ENCODE data around the gene PHYKPL.
A peak's percentile ranks its signal among the peaks of the same experiment; 100 is the strongest.

PHYKPL gene

GRCh38 chr5:178227138-178227659, 5.4 kb downstream of the PHYKPL start:
- H3K4me3 Mint-ChIP-seq = no peak overlapping the region
- peaks cover 55% of the 10 kb centered on the region for H3K4me1 Mint-ChIP-seq (ENCODE audit: low read depth)

GRCh38 chr5:178225174-178225573, 7.4 kb downstream of the PHYKPL start:
- Mint-ChIP-seq H3K27ac (no peak overlapping the region), H3K4me1 (ENCODE audit: low read depth) (peaks cover 55% of the 10 kb centered on the region), H3K4me3 (no peak overlapping the region), H3K9me3 (ENCODE audit: low read depth) (no peaks in the 10 kb centered on the region), H3K36me3 (peaks cover 11% of the 10 kb centered on the region), H3K27me3 (no peaks in the 10 kb centered on the region)

More at GRCh38 chr5:178227138-178227659, 5.4 kb downstream of the PHYKPL start:
- H3K36me3 Mint-ChIP-seq = peaks cover 16% of the 10 kb centered on the region
- peak overlapping the region; percentile 68 for H3K27ac Mint-ChIP-seq
- H3K27me3 Mint-ChIP-seq = no peaks in the 10 kb centered on the region
- no peaks in the 10 kb centered on the region for H3K9me3 Mint-ChIP-seq (ENCODE audit: low read depth)

GRCh38 chr5:178224403-178224802, 8.2 kb downstream of the PHYKPL start:
- Mint-ChIP-seq H3K27me3 (no peaks in the 10 kb centered on the region), H3K4me1 (ENCODE audit: low read depth) (peaks cover 50% of the 10 kb centered on the region), H3K27ac (no peak overlapping the region), H3K4me3 (no peak overlapping the region), H3K36me3 (peaks cover 13% of the 10 kb centered on the region), H3K9me3 (ENCODE audit: low read depth) (no peaks in the 10 kb centered on the region)

GRCh38 chr5:178223828-178224335, 8.7 kb downstream of the PHYKPL start:
- peaks cover 11% of the 10 kb centered on the region for H3K36me3 Mint-ChIP-seq
- H3K9me3 Mint-ChIP-seq (ENCODE audit: low read depth) = no peaks in the 10 kb centered on the region
- H3K27me3 Mint-ChIP-seq = no peaks in the 10 kb centered on the region
- no peak overlapping the region for H3K27ac Mint-ChIP-seq
- peaks cover 47% of the 10 kb centered on the region for H3K4me1 Mint-ChIP-seq (ENCODE audit: low read depth)
- H3K4me3 Mint-ChIP-seq = no peak overlapping the region

- Mint-ChIP-seq H3K4me3 (no peak overlapping the region), H3K27ac (peak overlapping the region; percentile 61), H3K36me3 (peaks cover 11% of the 10 kb centered on the region), H3K27me3 (no peaks in the 10 kb centered on the region), H3K9me3 (ENCODE audit: low read depth) (no peaks in the 10 kb centered on the region), H3K4me1 (ENCODE audit: low read depth) (peaks cover 45% of the 10 kb centered on the region)
Measured at GRCh38 chr5:178223196-178223773, 9.3 kb downstream of the PHYKPL start.

- Mint-ChIP-seq H3K4me3 (no peak overlapping the region), H3K9me3 (ENCODE audit: low read depth) (no peaks in the 10 kb centered on the region), H3K36me3 (peaks cover 6% of the 10 kb centered on the region), H3K27me3 (no peaks in the 10 kb centered on the region), H3K4me1 (ENCODE audit: low read depth) (peaks cover 36% of the 10 kb centered on the region), H3K27ac (no peak overlapping the region)
Measured at GRCh38 chr5:178222292-178222691, 10.3 kb downstream of the PHYKPL start.

- H3K36me3 Mint-ChIP-seq = peaks cover 6% of the 10 kb centered on the region
- H3K9me3 Mint-ChIP-seq (ENCODE audit: low read depth) = no peaks in the 10 kb centered on the region
- no peak overlapping the region for H3K4me3 Mint-ChIP-seq
- H3K27me3 Mint-ChIP-seq = no peaks in the 10 kb centered on the region
- peaks cover 32% of the 10 kb centered on the region for H3K4me1 Mint-ChIP-seq (ENCODE audit: low read depth)
- H3K27ac Mint-ChIP-seq = peak overlapping the region; percentile 62
Measured at GRCh38 chr5:178221853-178222252, 10.7 kb downstream of the PHYKPL start.

- Mint-ChIP-seq H3K27ac (peak overlapping the region; percentile 62), H3K4me3 (no peak overlapping the region), H3K27me3 (no peaks in the 10 kb centered on the region), H3K36me3 (peaks cover 8% of the 10 kb centered on the region), H3K4me1 (ENCODE audit: low read depth) (peaks cover 29% of the 10 kb centered on the region), H3K9me3 (ENCODE audit: low read depth) (no peaks in the 10 kb centered on the region)
Measured at GRCh38 chr5:178221282-178221681, 11.3 kb downstream of the PHYKPL start.

- Mint-ChIP-seq H3K27ac (peak overlapping the region; percentile 12), H3K27me3 (no peaks in the 10 kb centered on the region), H3K4me1 (ENCODE audit: low read depth) (peaks cover 33% of the 10 kb centered on the region), H3K9me3 (ENCODE audit: low read depth) (no peaks in the 10 kb centered on the region), H3K36me3 (peaks cover 9% of the 10 kb centered on the region), H3K4me3 (no peak overlapping the region)
Measured at GRCh38 chr5:178218827-178219226, 13.8 kb downstream of the PHYKPL start.

- Mint-ChIP-seq H3K36me3 (peaks cover 9% of the 10 kb centered on the region), H3K27ac (peak overlapping the region; percentile 12), H3K9me3 (ENCODE audit: low read depth) (no peaks in the 10 kb centered on the region), H3K4me1 (ENCODE audit: low read depth) (peaks cover 33% of the 10 kb centered on the region), H3K4me3 (no peak overlapping the region), H3K27me3 (no peaks in the 10 kb centered on the region)
Measured at GRCh38 chr5:178218237-178218776, 14.3 kb downstream of the PHYKPL start.

GRCh38 chr5:178216779-178217178, 15.8 kb downstream of the PHYKPL start:
- Mint-ChIP-seq H3K36me3 (peaks cover 9% of the 10 kb centered on the region), H3K9me3 (ENCODE audit: low read depth) (no peaks in the 10 kb centered on the region), H3K4me1 (ENCODE audit: low read depth) (peaks cover 32% of the 10 kb centered on the region), H3K4me3 (no peak overlapping the region), H3K27me3 (no peaks in the 10 kb centered on the region), H3K27ac (no peak overlapping the region)

GRCh38 chr5:178216088-178216534, 16.5 kb downstream of the PHYKPL start:
- Mint-ChIP-seq H3K27me3 (no peaks in the 10 kb centered on the region), H3K9me3 (ENCODE audit: low read depth) (no peaks in the 10 kb centered on the region), H3K27ac (peak overlapping the region; percentile 79), H3K36me3 (peaks cover 4% of the 10 kb centered on the region), H3K4me3 (no peak overlapping the region), H3K4me1 (ENCODE audit: low read depth) (peaks cover 25% of the 10 kb centered on the region)

GRCh38 chr5:178215280-178216002, 17.2 kb downstream of the PHYKPL start:
- H3K27ac Mint-ChIP-seq = peak overlapping the region; percentile 22

GRCh38 chr5:178214160-178214803, 18.3 kb downstream of the PHYKPL start:
- Mint-ChIP-seq H3K9me3 (ENCODE audit: low read depth) (no peaks in the 10 kb centered on the region), H3K4me3 (no peak overlapping the region), H3K27me3 (no peaks in the 10 kb centered on the region), H3K36me3 (peaks cover 3% of the 10 kb centered on the region), H3K27ac (peak overlapping the region; percentile 70), H3K4me1 (ENCODE audit: low read depth) (peaks cover 18% of the 10 kb centered on the region)

More at GRCh38 chr5:178215280-178216002, 17.2 kb downstream of the PHYKPL start:
- H3K4me1 Mint-ChIP-seq (ENCODE audit: low read depth) = peaks cover 18% of the 10 kb centered on the region
- H3K27me3 Mint-ChIP-seq = no peaks in the 10 kb centered on the region
- H3K9me3 Mint-ChIP-seq (ENCODE audit: low read depth) = no peaks in the 10 kb centered on the region
- H3K4me3 Mint-ChIP-seq = no peak overlapping the region
- peaks cover 4% of the 10 kb centered on the region for H3K36me3 Mint-ChIP-seq

GRCh38 chr5:178213748-178214151, 18.9 kb downstream of the PHYKPL start:
- H3K36me3 Mint-ChIP-seq = peaks cover 3% of the 10 kb centered on the region
- H3K4me3 Mint-ChIP-seq = no peak overlapping the region
- H3K27me3 Mint-ChIP-seq = no peaks in the 10 kb centered on the region
- no peaks in the 10 kb centered on the region for H3K9me3 Mint-ChIP-seq (ENCODE audit: low read depth)
- peaks cover 21% of the 10 kb centered on the region for H3K4me1 Mint-ChIP-seq (ENCODE audit: low read depth)
- no peak overlapping the region for H3K27ac Mint-ChIP-seq

Data from activated naive CD8-positive, alpha-beta T cell (primary cell).